Caco-2 (cell line): ENCODE data around the gene ANO6. TPM values are rescaled to one million over a fixed set of nuclear protein-coding genes. Genes with fewer than 3 reads are reported as not detected.

ENCODE experiments used
- BruUV-seq: library from RNA; stranded (reverse); fragments of 400-500 nt; replicated peaks from 2 replicates; lab custom pipeline; 2021; lab: Mats Ljungman, UMichigan
- CTCF ChIA-PET: fragments of 300-600 bp; sonication (Branson Sonifier 250); formaldehyde crosslinking; loops from one replicate; lab custom pipeline; 2022; ENCODE audit warnings: antibody characterized with exemption; lab: Charles Lee
- POLR2A ChIA-PET: fragments of 300-600 bp; sonication (Branson Sonifier 250); formaldehyde crosslinking; loops from one replicate; lab custom pipeline; 2022; ENCODE audit warnings: antibody characterized with exemption; lab: Charles Lee
- DNase-seq, 2 experiments: peaks; one replicate each; pipeline versions ENCODE4 v3.0.0 to v3.0.0-alpha.2; 2020 to 2022
- H3K27me3 ChIP-seq: replicated peaks from 2 replicates; pipeline ENCODE4 v1.6.0; 2011; ENCODE audit warnings: low read length; ENCODE audit not compliant: control insufficient read depth, insufficient read depth
- H3K36me3 ChIP-seq: 2 replicates; pipeline ENCODE4 v1.5.1; 2011; ENCODE audit warnings: low read length; ENCODE audit not compliant: control insufficient read depth, insufficient read depth
- H3K4me1 ChIP-seq: fragments of 250-450 bp; sonication (Bioruptor Pico); 2 replicates; pipeline ENCODE4 v1.5.1; 2020; ENCODE audit warnings: mild to moderate bottlenecking
- H3K4me3 ChIP-seq: 2 replicates; pipeline ENCODE4 v1.5.1; 2011; ENCODE audit warnings: low read depth, mild to moderate bottlenecking, control low read depth, low read length
- H3K9me3 ChIP-seq: fragments of 250-450 bp; sonication (Bioruptor Pico); 2 replicates; pipeline ENCODE4 v1.5.1; 2020; ENCODE audit warnings: mild to moderate bottlenecking, moderate library complexity
- H3K27ac Mint-ChIP-seq: one replicate; pipeline ENCODE4 v1.8.0; 2022; ENCODE audit warnings: mixed read lengths; ENCODE audit not compliant: unreplicated experiment
- H3K27me3 Mint-ChIP-seq: one replicate; pipeline ENCODE4 v1.8.0; 2022; ENCODE audit warnings: mixed read lengths; ENCODE audit not compliant: insufficient read depth, unreplicated experiment
- H3K36me3 Mint-ChIP-seq: one replicate; pipeline ENCODE4 v1.8.0; 2022; ENCODE audit warnings: mild to moderate bottlenecking, mixed read lengths; ENCODE audit not compliant: insufficient read depth, unreplicated experiment
- H3K4me1 Mint-ChIP-seq: one replicate; pipeline ENCODE4 v1.8.0; 2022; ENCODE audit warnings: low read depth, mixed read lengths; ENCODE audit not compliant: unreplicated experiment
- H3K4me3 Mint-ChIP-seq: one replicate; pipeline ENCODE4 v1.8.0; 2022; ENCODE audit warnings: mild to moderate bottlenecking, moderate library complexity, mixed read lengths; ENCODE audit not compliant: unreplicated experiment
- H3K9me3 Mint-ChIP-seq: one replicate; pipeline ENCODE4 v1.8.0; 2022; ENCODE audit warnings: mixed read lengths; ENCODE audit not compliant: unreplicated experiment
- intact Hi-C: fragments of 100-400 bp; cut with micrococcal nuclease; formaldehyde crosslinking; loops from one replicate; pipeline ENCODE4 v1.10.0; 2022; ENCODE audit not compliant: unreplicated experiment
- total RNA-seq: library from RNA; stranded (reverse); gene quantifications from 2 replicates; pipeline ENCODE4 v1.2.3, GENCODE V29; 2022
- TF ChIP-seq, protein P1 (sequence below), 2 experiments: fragments of 200-600 bp in 1 of 2; IDR thresholded peaks; 1 replicate in 1 of 2; 2 replicates in 1 of 2; pipeline versions ENCODE4 v1.5.1 to v1.8.0; 2011 to 2022; ENCODE audit warnings: antibody characterized with exemption in 1 of 2, control low read depth in 1 of 2, inconsistent platforms in 1 of 2, low read depth in 1 of 2, low read length in 1 of 2, mild to moderate bottlenecking in 1 of 2, moderate library complexity in 1 of 2; ENCODE audit not compliant: insufficient read depth in 1 of 2, severe bottlenecking in 1 of 2, unreplicated experiment in 1 of 2

Gene ANO6
- total RNA-seq, 1 experiment from 2014 or later: 126 TPM

DNA sequence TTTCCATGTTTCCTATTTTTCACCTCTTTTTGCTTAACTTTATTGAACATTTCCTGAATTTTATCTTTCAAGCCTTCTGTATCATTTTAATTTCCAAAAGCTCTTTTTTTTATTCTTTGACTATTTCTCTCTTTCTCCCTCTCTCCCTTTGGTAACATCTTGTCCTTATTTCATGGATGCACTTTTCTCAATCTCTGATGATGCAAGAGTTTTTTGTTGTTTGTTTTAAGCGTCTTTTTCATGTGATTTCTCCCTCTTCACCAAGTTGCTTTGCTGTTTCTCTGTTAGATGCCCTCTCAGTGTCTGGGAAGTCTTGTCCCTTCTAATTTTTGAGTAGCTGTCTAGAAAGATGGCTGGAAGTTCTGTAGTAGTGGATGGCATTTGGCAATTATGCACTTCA lies 62.6 kb downstream of the ANO6 start:
- Mint-ChIP-seq H3K27me3 (no peaks in the 10 kb centered on the region), H3K4me3 (peak overlapping the region; percentile 3), H3K36me3 (peaks cover 33% of the 10 kb centered on the region), H3K4me1 (peaks cover 58% of the 10 kb centered on the region), H3K9me3 (peaks cover 10% of the 10 kb centered on the region), H3K27ac (peak overlapping the region; percentile 71)
- CTCF ChIA-PET: no interaction called here
- H3K9me3 ChIP-seq: no peaks in the 10 kb centered on the region
- TF ChIP-seq, protein P1, sequence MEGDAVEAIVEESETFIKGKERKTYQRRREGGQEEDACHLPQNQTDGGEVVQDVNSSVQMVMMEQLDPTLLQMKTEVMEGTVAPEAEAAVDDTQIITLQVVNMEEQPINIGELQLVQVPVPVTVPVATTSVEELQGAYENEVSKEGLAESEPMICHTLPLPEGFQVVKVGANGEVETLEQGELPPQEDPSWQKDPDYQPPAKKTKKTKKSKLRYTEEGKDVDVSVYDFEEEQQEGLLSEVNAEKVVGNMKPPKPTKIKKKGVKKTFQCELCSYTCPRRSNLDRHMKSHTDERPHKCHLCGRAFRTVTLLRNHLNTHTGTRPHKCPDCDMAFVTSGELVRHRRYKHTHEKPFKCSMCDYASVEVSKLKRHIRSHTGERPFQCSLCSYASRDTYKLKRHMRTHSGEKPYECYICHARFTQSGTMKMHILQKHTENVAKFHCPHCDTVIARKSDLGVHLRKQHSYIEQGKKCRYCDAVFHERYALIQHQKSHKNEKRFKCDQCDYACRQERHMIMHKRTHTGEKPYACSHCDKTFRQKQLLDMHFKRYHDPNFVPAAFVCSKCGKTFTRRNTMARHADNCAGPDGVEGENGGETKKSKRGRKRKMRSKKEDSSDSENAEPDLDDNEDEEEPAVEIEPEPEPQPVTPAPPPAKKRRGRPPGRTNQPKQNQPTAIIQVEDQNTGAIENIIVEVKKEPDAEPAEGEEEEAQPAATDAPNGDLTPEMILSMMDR (IDR thresholded peaks at IDR 0.05; ENCODE audit: insufficient read depth in 1 of 2, low read depth in 1 of 2, low read length in 1 of 2, severe bottlenecking in 1 of 2, unreplicated experiment in 1 of 2): no peak
- intact Hi-C loops: no loop called here
- H3K27me3 ChIP-seq: no peaks in the 10 kb centered on the region
- H3K4me1 ChIP-seq: peaks cover 98% of the 10 kb centered on the region
- peaks cover 1% of the 10 kb centered on the region; the same call in 1 of the 2 replicates for H3K36me3 ChIP-seq
- POLR2A ChIA-PET: interaction anchor here (0.6 kb wide), 1 partner anchor 43 kb away, joined by 3 read pairs; no protein-coding TSS in a partner anchor
- BruUV-seq: no TSS peak
- no peak for DNase-seq
- H3K4me3 ChIP-seq: no peak overlapping the region

DNA sequence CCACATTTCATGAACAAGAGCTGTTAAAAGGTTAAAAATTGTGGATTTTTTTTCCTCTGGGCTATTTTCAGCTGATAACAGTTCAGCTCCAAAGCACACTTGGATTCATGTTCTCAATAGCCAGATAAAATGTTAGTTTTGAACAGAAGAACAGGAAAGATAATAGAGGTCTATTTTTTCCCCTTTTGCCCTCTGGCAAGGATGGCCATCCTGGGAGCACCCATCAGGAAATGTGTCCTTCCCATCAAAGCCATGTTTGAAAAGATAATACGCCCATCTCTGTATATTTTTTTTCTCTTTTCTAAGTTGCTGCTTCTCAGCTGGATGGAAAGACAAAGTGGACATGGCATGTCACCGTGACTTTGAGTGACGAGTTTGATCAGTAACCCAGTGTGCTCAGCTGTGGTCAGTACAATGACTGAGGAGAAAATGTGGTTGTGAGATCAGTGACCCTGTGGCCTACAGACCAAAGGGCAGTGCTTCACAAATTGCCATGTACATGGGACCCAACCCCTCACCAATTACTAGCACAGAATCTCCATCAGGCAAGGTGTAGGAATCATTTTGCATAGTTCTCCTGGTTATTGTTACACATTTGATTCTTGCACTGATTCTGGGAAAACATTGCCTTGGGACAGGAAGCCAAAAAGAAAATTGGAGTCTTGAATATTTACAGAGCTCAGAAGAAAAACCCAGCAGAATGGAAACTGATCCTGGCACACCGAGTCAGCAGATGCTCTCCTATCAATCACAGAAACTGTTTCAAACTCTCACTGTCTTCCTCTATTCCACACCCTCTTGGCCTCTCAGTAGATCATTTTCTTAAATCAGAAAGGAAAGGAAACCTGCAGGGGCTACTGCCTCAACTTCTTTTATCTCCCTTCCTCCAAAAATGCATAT lies 64.3 kb downstream of the ANO6 start:
- TF ChIP-seq, protein P1 (IDR thresholded peaks at IDR 0.05; ENCODE audit: insufficient read depth in 1 of 2, low read depth in 1 of 2, low read length in 1 of 2, severe bottlenecking in 1 of 2, unreplicated experiment in 1 of 2): no peak
- no TSS peak for BruUV-seq
- H3K4me3 ChIP-seq: no peak overlapping the region
- H3K27me3 ChIP-seq: no peaks in the 10 kb centered on the region
- H3K4me1 ChIP-seq: peaks cover 94% of the 10 kb centered on the region
- Mint-ChIP-seq H3K4me1 (peaks cover 75% of the 10 kb centered on the region), H3K4me3 (no peak overlapping the region), H3K27me3 (no peaks in the 10 kb centered on the region), H3K36me3 (peaks cover 46% of the 10 kb centered on the region), H3K27ac (peak overlapping the region; percentile 29), H3K9me3 (peaks cover 10% of the 10 kb centered on the region)
- no peaks in the 10 kb centered on the region for H3K9me3 ChIP-seq
- H3K36me3 ChIP-seq: peaks cover 1% of the 10 kb centered on the region; the same call in 1 of the 2 replicates
- intact Hi-C loops: loop anchor here (5.0 kb wide), 3 partner anchors 107 to 152 kb away; no protein-coding TSS in a partner anchor
- ChIA-PET CTCF (interaction anchor here (0.6 kb wide), 1 partner anchor 11 kb away, joined by 3 read pairs; no protein-coding TSS in a partner anchor), POLR2A (interaction anchor here (0.9 kb wide), 1 partner anchor 10 kb away, joined by 3 read pairs; no protein-coding TSS in a partner anchor)
- peak in 1 of 2 experiments; percentile 34 for DNase-seq

DNA sequence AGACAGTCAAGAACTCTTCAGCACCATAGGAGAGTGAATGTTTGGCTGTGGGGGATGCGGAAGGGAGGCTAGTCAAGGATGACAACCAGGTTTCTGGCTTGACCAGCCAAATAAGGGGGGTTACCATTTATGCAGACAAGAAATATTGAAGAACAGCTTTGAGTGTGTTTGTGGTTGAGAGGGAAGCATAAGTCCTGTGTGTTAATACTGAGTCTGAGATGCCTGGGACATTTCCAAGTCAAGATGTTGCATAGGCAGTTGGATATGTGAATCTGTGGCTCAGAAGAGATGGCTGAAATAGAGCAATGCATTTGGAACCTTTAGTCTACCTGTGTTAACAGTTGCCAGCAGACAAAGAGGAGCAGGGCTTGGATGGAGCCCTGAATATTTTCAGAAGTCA lies 66.1 kb downstream of the ANO6 start:
- H3K4me1 Mint-ChIP-seq: peaks cover 90% of the 10 kb centered on the region
- no TSS peak for BruUV-seq

More for the DNA sequence above, 66.1 kb downstream of the ANO6 start:
- H3K9me3 ChIP-seq: no peaks in the 10 kb centered on the region
- no peaks in the 10 kb centered on the region for H3K27me3 Mint-ChIP-seq
- H3K27ac Mint-ChIP-seq: peak overlapping the region; percentile 78
- H3K9me3 Mint-ChIP-seq: peaks cover 10% of the 10 kb centered on the region
- no peaks in the 10 kb centered on the region for H3K27me3 ChIP-seq
- TF ChIP-seq, protein P1 (IDR thresholded peaks at IDR 0.05; ENCODE audit: insufficient read depth in 1 of 2, low read depth in 1 of 2, low read length in 1 of 2, severe bottlenecking in 1 of 2, unreplicated experiment in 1 of 2): no peak
- intact Hi-C loops: loop anchor here (5.0 kb wide), 3 partner anchors 105 to 150 kb away; no protein-coding TSS in a partner anchor
- H3K36me3 Mint-ChIP-seq: peaks cover 57% of the 10 kb centered on the region
- peaks cover 1% of the 10 kb centered on the region; the same call in 1 of the 2 replicates for H3K36me3 ChIP-seq
- DNase-seq: no peak
- no peak overlapping the region for H3K4me3 ChIP-seq
- H3K4me1 ChIP-seq: peaks cover 94% of the 10 kb centered on the region
- ChIA-PET CTCF (no interaction called here), POLR2A (no interaction called here)
- peak overlapping the region; percentile 14 for H3K4me3 Mint-ChIP-seq
